Neural cell (in vitro differentiated cells): ENCODE measurements around the gene CLEC5A.

ENCODE experiments used
- EP300 ChIP-seq: fragments of 450-650 bp; conservative IDR thresholded peaks from 2 replicates; pipeline ENCODE4 v1.6.1; 2014; ENCODE audit warnings: antibody characterized with exemption, mild to moderate bottlenecking, moderate library complexity; ENCODE audit not compliant: poor library complexity, severe bottlenecking
- EZH2 ChIP-seq: fragments of 200-600, 300-800 bp; shearing (Covaris generic), sonication (generic); IDR thresholded peaks from 2 replicates; pipeline ENCODE4 v1.6.1; 2014; ENCODE audit warnings: antibody characterized with exemption, low read length, borderline replicate concordance, mild to moderate bottlenecking; ENCODE audit not compliant: insufficient read depth, poor library complexity, severe bottlenecking
- MXI1 ChIP-seq: fragments of 450-650 bp; conservative IDR thresholded peaks from 2 replicates; pipeline ENCODE4 v1.6.1; 2014; ENCODE audit warnings: antibody characterized with exemption, mild to moderate bottlenecking; ENCODE audit not compliant: poor library complexity, severe bottlenecking
- POLR2AphosphoS5 ChIP-seq: IDR thresholded peaks from 2 replicates; pipeline ENCODE4 v1.6.1; 2012
- TAF1 ChIP-seq: IDR thresholded peaks from 2 replicates; pipeline ENCODE4 v1.6.1; 2012; ENCODE audit warnings: low read depth
- TF ChIP-seq, protein P1 (sequence below): fragments of 450-650 bp; IDR thresholded peaks from 2 replicates; pipeline ENCODE4 v1.5.1; 2014; ENCODE audit warnings: antibody characterized with exemption, mild to moderate bottlenecking, moderate library complexity; ENCODE audit not compliant: poor library complexity, severe bottlenecking
- TF ChIP-seq, protein P2 (sequence below): IDR thresholded peaks from 2 replicates; pipeline ENCODE4 v1.6.1; 2012; ENCODE audit warnings: borderline replicate concordance

DNA sequence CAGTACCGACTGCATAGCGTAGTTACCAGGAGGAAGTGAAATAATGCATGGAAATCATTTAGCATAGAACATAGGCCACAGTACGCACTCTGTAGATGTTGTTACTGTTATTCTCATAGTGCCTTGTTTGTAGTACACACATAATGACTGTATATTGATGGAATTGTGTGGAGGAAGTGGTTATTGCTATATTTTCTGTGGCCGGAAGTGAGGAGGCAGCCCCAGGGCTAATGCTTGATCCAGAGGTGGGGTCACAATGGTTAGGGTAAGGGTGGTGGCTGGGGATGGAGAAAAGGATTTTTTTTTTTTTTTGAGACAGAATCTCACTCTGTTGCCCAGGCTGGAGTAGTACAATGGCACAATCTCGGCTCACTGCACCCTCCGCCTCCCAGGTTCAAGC, 44.4 kb upstream of the CLEC5A start:
- TF ChIP-seq, protein P1, sequence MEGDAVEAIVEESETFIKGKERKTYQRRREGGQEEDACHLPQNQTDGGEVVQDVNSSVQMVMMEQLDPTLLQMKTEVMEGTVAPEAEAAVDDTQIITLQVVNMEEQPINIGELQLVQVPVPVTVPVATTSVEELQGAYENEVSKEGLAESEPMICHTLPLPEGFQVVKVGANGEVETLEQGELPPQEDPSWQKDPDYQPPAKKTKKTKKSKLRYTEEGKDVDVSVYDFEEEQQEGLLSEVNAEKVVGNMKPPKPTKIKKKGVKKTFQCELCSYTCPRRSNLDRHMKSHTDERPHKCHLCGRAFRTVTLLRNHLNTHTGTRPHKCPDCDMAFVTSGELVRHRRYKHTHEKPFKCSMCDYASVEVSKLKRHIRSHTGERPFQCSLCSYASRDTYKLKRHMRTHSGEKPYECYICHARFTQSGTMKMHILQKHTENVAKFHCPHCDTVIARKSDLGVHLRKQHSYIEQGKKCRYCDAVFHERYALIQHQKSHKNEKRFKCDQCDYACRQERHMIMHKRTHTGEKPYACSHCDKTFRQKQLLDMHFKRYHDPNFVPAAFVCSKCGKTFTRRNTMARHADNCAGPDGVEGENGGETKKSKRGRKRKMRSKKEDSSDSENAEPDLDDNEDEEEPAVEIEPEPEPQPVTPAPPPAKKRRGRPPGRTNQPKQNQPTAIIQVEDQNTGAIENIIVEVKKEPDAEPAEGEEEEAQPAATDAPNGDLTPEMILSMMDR = no peak
- TF ChIP-seq, protein P2, sequence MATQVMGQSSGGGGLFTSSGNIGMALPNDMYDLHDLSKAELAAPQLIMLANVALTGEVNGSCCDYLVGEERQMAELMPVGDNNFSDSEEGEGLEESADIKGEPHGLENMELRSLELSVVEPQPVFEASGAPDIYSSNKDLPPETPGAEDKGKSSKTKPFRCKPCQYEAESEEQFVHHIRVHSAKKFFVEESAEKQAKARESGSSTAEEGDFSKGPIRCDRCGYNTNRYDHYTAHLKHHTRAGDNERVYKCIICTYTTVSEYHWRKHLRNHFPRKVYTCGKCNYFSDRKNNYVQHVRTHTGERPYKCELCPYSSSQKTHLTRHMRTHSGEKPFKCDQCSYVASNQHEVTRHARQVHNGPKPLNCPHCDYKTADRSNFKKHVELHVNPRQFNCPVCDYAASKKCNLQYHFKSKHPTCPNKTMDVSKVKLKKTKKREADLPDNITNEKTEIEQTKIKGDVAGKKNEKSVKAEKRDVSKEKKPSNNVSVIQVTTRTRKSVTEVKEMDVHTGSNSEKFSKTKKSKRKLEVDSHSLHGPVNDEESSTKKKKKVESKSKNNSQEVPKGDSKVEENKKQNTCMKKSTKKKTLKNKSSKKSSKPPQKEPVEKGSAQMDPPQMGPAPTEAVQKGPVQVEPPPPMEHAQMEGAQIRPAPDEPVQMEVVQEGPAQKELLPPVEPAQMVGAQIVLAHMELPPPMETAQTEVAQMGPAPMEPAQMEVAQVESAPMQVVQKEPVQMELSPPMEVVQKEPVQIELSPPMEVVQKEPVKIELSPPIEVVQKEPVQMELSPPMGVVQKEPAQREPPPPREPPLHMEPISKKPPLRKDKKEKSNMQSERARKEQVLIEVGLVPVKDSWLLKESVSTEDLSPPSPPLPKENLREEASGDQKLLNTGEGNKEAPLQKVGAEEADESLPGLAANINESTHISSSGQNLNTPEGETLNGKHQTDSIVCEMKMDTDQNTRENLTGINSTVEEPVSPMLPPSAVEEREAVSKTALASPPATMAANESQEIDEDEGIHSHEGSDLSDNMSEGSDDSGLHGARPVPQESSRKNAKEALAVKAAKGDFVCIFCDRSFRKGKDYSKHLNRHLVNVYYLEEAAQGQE = no peak
- no peak for TF ChIP-seq EZH2
- TF ChIP-seq EP300 = no peak
- no peak for TF ChIP-seq POLR2AphosphoS5
- TF ChIP-seq MXI1 = no peak
- TF ChIP-seq TAF1 = no peak
